HepG2 (cell line): ENCODE results near the gene TBC1D10A. TPM values are rescaled to one million over a fixed set of nuclear protein-coding genes. Genes with fewer than 3 reads are reported as not detected.

Experiments used
- NFATC3 ChIP-seq: sonication (generic); formaldehyde crosslinking; IDR thresholded peaks from 2 replicates; pipeline ENCODE4 v1.5.1; 2020; ENCODE audit warnings: mild to moderate bottlenecking, missing genetic modification reagents
- NFIB ChIP-seq: sonication (generic); formaldehyde crosslinking; IDR thresholded peaks from 2 replicates; pipeline ENCODE4 v1.9.0; 2021; ENCODE audit warnings: missing genetic modification reagents, mild to moderate bottlenecking, borderline replicate concordance
- PHF20 ChIP-seq: sonication (generic); formaldehyde crosslinking; IDR thresholded peaks from 2 replicates; pipeline ENCODE4 v1.5.0; 2020; ENCODE audit warnings: mild to moderate bottlenecking, missing genetic modification reagents
- RFX1 ChIP-seq: fragments of 450-650 bp; IDR thresholded peaks from 2 replicates; pipeline ENCODE4 v1.6.1; 2017
- SETDB1 ChIP-seq: sonication (generic); formaldehyde crosslinking; IDR thresholded peaks from 2 replicates; pipeline ENCODE4 v1.5.1; 2020; ENCODE audit warnings: missing genetic modification reagents, mild to moderate bottlenecking, borderline replicate concordance
- ZNF17 ChIP-seq: sonication (generic); formaldehyde crosslinking; IDR thresholded peaks from 2 replicates; pipeline ENCODE4 v1.5.0; 2020; ENCODE audit warnings: mild to moderate bottlenecking, missing genetic modification reagents
- ZNF253 ChIP-seq: sonication (generic); formaldehyde crosslinking; IDR thresholded peaks from 2 replicates; pipeline ENCODE4 v1.8.0; 2022; ENCODE audit warnings: mild to moderate bottlenecking, missing genetic modification reagents, borderline replicate concordance
- ZNF274 ChIP-seq: sonication (generic); formaldehyde crosslinking; IDR thresholded peaks from 2 replicates; pipeline ENCODE4 v1.5.1; 2020; ENCODE audit warnings: mild to moderate bottlenecking, missing genetic modification reagents
- polyA plus RNA-seq, 8 experiments: library from polyadenylated mRNA; depleted of rRNA in 3 of 8; stranded (reverse) in 7 of 8; unstranded in 1 of 8; fragments of >200 nt; fragmentation: Illumina TruSeq in 4 of 8; extraction: Trizol in 4 of 8; gene quantifications; 2 replicates each; pipeline versions ENCODE4 v1.2.1 to v1.2.3, GENCODE V29; 2011 to 2016; ENCODE audit warnings: low read depth in 4 of 8, missing spikeins in 1 of 8, mixed read lengths in 1 of 8; ENCODE audit not compliant: insufficient read depth in 1 of 8
- total RNA-seq, 5 experiments: library from RNA; depleted of rRNA; stranded (reverse); fragments of >200 nt; fragmentation: Illumina TruSeq; extraction: Trizol; gene quantifications; 2 replicates each; pipeline ENCODE4 v1.2.3, GENCODE V29; 2016; ENCODE audit warnings: low read depth in 1 of 5
- TF ChIP-seq, protein P1 (sequence below): sonication (generic); formaldehyde crosslinking; IDR thresholded peaks from 2 replicates; pipeline ENCODE4 v1.5.1; 2020; ENCODE audit warnings: mild to moderate bottlenecking, missing genetic modification reagents, borderline replicate concordance
- TF ChIP-seq, protein P2 (sequence below): sonication (generic); formaldehyde crosslinking; IDR thresholded peaks from 2 replicates; pipeline ENCODE4; 2020; ENCODE audit warnings: missing genetic modification reagents, mild to moderate bottlenecking, borderline replicate concordance
- TF ChIP-seq, protein P3 (sequence below): IDR thresholded peaks from 2 replicates; pipeline ENCODE4 v1.6.1; 2016; ENCODE audit warnings: low read depth, borderline replicate concordance
- TF ChIP-seq, protein P4 (sequence below), 2 experiments: fragments of 450-650 bp in 1 of 2; sonication (generic) in 1 of 2; formaldehyde crosslinking; IDR thresholded peaks; 2 replicates each; pipeline versions ENCODE4 v1.5.0 to v1.8.0; 2020 to 2022; ENCODE audit warnings: mild to moderate bottlenecking in 1 of 2, missing genetic modification reagents in 1 of 2
- TF ChIP-seq, protein P5 (sequence below): sonication (generic); formaldehyde crosslinking; IDR thresholded peaks from 2 replicates; pipeline ENCODE4 v1.4.0; 2020; ENCODE audit warnings: missing genetic modification reagents

Gene TBC1D10A
- total and polyA plus RNA-seq, 2 of the 13 experiments (the other 11 are each of a cell fraction or from before 2014, with no cell fraction given), result 4.2 to 4.9 TPM

DNA sequence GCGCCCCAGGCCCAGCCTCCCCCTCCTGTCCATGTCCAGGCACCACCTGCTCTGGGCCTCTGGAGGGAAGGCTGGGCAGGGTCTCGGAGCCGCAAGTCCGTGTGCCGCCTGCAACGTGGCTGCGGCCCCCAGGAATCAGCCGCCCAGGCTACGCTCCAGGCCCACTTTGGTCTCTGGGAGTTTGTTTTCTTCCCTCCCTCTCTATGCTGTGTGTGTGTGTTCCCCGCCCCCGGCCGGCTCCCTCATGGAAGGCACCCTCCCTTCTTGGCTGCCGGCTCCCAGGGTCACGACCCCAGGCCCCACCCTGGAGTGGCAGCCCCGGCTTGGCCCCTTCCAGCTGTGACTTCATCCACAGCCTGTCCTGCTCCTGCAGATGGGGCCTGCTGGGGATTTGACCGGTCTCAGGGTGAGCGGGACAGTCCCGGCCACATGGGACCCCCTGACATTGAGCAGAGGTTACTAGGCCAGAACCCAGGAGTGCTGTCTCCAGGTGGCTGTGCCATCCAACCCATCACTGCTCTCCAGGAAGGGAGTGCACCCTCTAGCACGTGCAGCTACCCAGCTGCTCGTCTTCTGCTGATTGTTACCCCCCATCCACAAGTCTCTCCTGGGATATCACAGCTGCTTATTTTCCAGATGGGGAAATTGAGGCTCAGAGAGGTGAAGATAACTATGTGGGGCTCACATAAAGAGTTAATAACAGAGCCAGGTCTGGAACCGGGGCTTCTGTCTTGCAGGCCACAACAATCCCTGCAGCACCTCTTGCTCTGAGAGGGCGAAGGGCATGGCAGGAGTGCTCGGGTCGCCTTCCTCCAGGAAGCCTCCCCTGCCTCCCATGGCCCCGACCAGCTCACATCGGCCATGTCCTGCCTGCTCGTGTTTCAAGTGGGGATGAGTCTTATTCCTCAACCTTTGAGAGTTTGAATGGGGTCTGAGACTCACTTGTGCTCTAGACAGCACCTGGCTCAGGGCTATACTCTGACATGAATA, 77.4 kb downstream of the TBC1D10A start (continued):
- TF ChIP-seq, protein P1, sequence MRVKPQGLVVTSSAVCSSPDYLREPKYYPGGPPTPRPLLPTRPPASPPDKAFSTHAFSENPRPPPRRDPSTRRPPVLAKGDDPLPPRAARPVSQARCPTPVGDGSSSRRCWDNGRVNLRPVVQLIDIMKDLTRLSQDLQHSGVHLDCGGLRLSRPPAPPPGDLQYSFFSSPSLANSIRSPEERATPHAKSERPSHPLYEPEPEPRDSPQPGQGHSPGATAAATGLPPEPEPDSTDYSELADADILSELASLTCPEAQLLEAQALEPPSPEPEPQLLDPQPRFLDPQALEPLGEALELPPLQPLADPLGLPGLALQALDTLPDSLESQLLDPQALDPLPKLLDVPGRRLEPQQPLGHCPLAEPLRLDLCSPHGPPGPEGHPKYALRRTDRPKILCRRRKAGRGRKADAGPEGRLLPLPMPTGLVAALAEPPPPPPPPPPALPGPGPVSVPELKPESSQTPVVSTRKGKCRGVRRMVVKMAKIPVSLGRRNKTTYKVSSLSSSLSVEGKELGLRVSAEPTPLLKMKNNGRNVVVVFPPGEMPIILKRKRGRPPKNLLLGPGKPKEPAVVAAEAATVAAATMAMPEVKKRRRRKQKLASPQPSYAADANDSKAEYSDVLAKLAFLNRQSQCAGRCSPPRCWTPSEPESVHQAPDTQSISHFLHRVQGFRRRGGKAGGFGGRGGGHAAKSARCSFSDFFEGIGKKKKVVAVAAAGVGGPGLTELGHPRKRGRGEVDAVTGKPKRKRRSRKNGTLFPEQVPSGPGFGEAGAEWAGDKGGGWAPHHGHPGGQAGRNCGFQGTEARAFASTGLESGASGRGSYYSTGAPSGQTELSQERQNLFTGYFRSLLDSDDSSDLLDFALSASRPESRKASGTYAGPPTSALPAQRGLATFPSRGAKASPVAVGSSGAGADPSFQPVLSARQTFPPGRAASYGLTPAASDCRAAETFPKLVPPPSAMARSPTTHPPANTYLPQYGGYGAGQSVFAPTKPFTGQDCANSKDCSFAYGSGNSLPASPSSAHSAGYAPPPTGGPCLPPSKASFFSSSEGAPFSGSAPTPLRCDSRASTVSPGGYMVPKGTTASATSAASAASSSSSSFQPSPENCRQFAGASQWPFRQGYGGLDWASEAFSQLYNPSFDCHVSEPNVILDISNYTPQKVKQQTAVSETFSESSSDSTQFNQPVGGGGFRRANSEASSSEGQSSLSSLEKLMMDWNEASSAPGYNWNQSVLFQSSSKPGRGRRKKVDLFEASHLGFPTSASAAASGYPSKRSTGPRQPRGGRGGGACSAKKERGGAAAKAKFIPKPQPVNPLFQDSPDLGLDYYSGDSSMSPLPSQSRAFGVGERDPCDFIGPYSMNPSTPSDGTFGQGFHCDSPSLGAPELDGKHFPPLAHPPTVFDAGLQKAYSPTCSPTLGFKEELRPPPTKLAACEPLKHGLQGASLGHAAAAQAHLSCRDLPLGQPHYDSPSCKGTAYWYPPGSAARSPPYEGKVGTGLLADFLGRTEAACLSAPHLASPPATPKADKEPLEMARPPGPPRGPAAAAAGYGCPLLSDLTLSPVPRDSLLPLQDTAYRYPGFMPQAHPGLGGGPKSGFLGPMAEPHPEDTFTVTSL (CRISPR knock-in tag), result no peak
- TF ChIP-seq, protein P2, sequence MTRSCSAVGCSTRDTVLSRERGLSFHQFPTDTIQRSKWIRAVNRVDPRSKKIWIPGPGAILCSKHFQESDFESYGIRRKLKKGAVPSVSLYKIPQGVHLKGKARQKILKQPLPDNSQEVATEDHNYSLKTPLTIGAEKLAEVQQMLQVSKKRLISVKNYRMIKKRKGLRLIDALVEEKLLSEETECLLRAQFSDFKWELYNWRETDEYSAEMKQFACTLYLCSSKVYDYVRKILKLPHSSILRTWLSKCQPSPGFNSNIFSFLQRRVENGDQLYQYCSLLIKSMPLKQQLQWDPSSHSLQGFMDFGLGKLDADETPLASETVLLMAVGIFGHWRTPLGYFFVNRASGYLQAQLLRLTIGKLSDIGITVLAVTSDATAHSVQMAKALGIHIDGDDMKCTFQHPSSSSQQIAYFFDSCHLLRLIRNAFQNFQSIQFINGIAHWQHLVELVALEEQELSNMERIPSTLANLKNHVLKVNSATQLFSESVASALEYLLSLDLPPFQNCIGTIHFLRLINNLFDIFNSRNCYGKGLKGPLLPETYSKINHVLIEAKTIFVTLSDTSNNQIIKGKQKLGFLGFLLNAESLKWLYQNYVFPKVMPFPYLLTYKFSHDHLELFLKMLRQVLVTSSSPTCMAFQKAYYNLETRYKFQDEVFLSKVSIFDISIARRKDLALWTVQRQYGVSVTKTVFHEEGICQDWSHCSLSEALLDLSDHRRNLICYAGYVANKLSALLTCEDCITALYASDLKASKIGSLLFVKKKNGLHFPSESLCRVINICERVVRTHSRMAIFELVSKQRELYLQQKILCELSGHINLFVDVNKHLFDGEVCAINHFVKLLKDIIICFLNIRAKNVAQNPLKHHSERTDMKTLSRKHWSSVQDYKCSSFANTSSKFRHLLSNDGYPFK (CRISPR knock-in tag), result peak; percentile 54; the same call in 1 of the 2 replicates
- TF ChIP-seq, protein P3, sequence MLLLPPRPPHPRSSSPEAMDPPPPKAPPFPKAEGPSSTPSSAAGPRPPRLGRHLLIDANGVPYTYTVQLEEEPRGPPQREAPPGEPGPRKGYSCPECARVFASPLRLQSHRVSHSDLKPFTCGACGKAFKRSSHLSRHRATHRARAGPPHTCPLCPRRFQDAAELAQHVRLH (CRISPR knock-in tag), result no peak
- TF ChIP-seq, protein P4, sequence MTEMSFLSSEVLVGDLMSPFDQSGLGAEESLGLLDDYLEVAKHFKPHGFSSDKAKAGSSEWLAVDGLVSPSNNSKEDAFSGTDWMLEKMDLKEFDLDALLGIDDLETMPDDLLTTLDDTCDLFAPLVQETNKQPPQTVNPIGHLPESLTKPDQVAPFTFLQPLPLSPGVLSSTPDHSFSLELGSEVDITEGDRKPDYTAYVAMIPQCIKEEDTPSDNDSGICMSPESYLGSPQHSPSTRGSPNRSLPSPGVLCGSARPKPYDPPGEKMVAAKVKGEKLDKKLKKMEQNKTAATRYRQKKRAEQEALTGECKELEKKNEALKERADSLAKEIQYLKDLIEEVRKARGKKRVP (CRISPR knock-in tag; IDR thresholded peaks at IDR 0.05), result no peak
- no peak for TF ChIP-seq ZNF274 (CRISPR knock-in tag)
- TF ChIP-seq NFIB (CRISPR knock-in tag), result no peak
- no peak for TF ChIP-seq RFX1
- TF ChIP-seq SETDB1 (CRISPR knock-in tag), result no peak
- TF ChIP-seq PHF20 (CRISPR knock-in tag), result no peak
- no peak for TF ChIP-seq NFATC3 (CRISPR knock-in tag)
- no peak for TF ChIP-seq ZNF17
- TF ChIP-seq, protein P5, sequence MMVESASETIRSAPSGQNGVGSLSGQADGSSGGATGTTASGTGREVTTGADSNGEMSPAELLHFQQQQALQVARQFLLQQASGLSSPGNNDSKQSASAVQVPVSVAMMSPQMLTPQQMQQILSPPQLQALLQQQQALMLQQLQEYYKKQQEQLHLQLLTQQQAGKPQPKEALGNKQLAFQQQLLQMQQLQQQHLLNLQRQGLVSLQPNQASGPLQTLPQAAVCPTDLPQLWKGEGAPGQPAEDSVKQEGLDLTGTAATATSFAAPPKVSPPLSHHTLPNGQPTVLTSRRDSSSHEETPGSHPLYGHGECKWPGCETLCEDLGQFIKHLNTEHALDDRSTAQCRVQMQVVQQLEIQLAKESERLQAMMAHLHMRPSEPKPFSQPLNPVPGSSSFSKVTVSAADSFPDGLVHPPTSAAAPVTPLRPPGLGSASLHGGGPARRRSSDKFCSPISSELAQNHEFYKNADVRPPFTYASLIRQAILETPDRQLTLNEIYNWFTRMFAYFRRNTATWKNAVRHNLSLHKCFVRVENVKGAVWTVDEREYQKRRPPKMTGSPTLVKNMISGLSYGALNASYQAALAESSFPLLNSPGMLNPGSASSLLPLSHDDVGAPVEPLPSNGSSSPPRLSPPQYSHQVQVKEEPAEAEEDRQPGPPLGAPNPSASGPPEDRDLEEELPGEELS, result peak; percentile 17; the same call in 1 of the 2 replicates
- no peak for TF ChIP-seq ZNF253 (CRISPR knock-in tag)
